GM23338 (cell line): ENCODE data around the gene RNF7. TPM values are rescaled to one million over a fixed set of nuclear protein-coding genes. Genes with fewer than 3 reads are reported as not detected.

Source experiments
- ATAC-seq: fragments of 200-7000 bp; cut with Tn5 transposase; 3 replicates; pipeline ENCODE4 v1.9.1; 2020
- DNase-seq: peaks from one replicate; pipeline ENCODE4 v3.0.0-alpha.2; 2015; ENCODE audit warnings: low spot score
- H2AFZ ChIP-seq: fragments of 200-600 bp; sonication (generic); 2 replicates; pipeline ENCODE4 v1.8.0; 2016; ENCODE audit warnings: antibody characterized with exemption, mild to moderate bottlenecking, moderate library complexity
- H3F3A ChIP-seq: fragments of 200-600 bp; sonication (generic); replicated peaks from 2 replicates; pipeline ENCODE4 v1.8.0; 2017; ENCODE audit warnings: antibody characterized with exemption, mixed run types, low read depth
- H3K27ac ChIP-seq: fragments of 200-600 bp; sonication (generic); 2 replicates; pipeline ENCODE4 v1.6.1; 2016; ENCODE audit warnings: low read depth
- H3K27me3 ChIP-seq: fragments of 200-600 bp; sonication (generic); 2 replicates; pipeline ENCODE4 v1.8.0; 2016; ENCODE audit warnings: mild to moderate bottlenecking, mixed run types, moderate library complexity; ENCODE audit not compliant: insufficient read depth
- H3K36me3 ChIP-seq: fragments of 200-600 bp; sonication (generic); 2 replicates; pipeline ENCODE4 v1.8.0; 2016; ENCODE audit warnings: mild to moderate bottlenecking; ENCODE audit not compliant: insufficient read depth
- H3K4me1 ChIP-seq: fragments of 200-600 bp; sonication (generic); 2 replicates; pipeline ENCODE4 v1.8.0; 2016; ENCODE audit warnings: mild to moderate bottlenecking, moderate library complexity; ENCODE audit not compliant: insufficient read depth
- H3K4me2 ChIP-seq: fragments of 200-600 bp; sonication (generic); 2 replicates; pipeline ENCODE4 v1.7.1; 2017; ENCODE audit warnings: mixed run types
- H3K4me3 ChIP-seq: fragments of 200-600 bp; sonication (generic); 2 replicates; pipeline ENCODE4 v1.6.1; 2016; ENCODE audit warnings: mixed run types
- H3K79me2 ChIP-seq: fragments of 200-600 bp; sonication (generic); replicated peaks from 2 replicates; pipeline ENCODE4 v1.8.0; 2017; ENCODE audit warnings: mild to moderate bottlenecking; ENCODE audit not compliant: insufficient read depth
- H3K9me2 ChIP-seq: fragments of 200-600 bp; sonication (generic); 2 replicates; pipeline ENCODE4 v1.8.0; 2017; ENCODE audit not compliant: insufficient read depth
- H4K20me1 ChIP-seq: fragments of 200-600 bp; sonication (generic); replicated peaks from 2 replicates; pipeline ENCODE4 v1.8.0; 2017; ENCODE audit warnings: mild to moderate bottlenecking; ENCODE audit not compliant: insufficient read depth
- H3K27ac Mint-ChIP-seq: 2 replicates; pipeline ENCODE4 v1.8.0; 2020; ENCODE audit warnings: inconsistent platforms, mild to moderate bottlenecking, moderate library complexity, mixed read lengths
- H3K27me3 Mint-ChIP-seq: 3 replicates; pipeline ENCODE4 v1.8.0; 2022; ENCODE audit warnings: low read depth, mild to moderate bottlenecking, moderate library complexity, mixed read lengths, inconsistent platforms; ENCODE audit not compliant: insufficient read depth, poor library complexity
- H3K36me3 Mint-ChIP-seq: 3 replicates; pipeline ENCODE4 v1.8.0; 2021; ENCODE audit warnings: low read depth, mild to moderate bottlenecking, inconsistent platforms, moderate library complexity, mixed read lengths
- H3K4me1 Mint-ChIP-seq: 3 replicates; pipeline ENCODE4 v1.8.0; 2020; ENCODE audit warnings: mild to moderate bottlenecking, inconsistent platforms, mixed read lengths
- H3K4me3 Mint-ChIP-seq: 3 replicates; pipeline ENCODE4 v1.8.0; 2021; ENCODE audit warnings: moderate library complexity, mild to moderate bottlenecking, inconsistent platforms, mixed read lengths
- H3K9me3 Mint-ChIP-seq: 3 replicates; pipeline ENCODE4 v1.8.0; 2020; ENCODE audit warnings: moderate library complexity, mild to moderate bottlenecking, inconsistent platforms, mixed read lengths
- CREB1 ChIP-seq: fragments of 250-450 bp; sonication (Bioruptor Pico); IDR thresholded peaks from 2 replicates; pipeline ENCODE4 v1.5.0; 2020; ENCODE audit warnings: low read depth, mild to moderate bottlenecking, moderate library complexity
- EZH2 ChIP-seq: fragments of 200-600 bp; sonication (generic); IDR thresholded peaks from one replicate; pipeline ENCODE4 v1.8.0; 2017; ENCODE audit warnings: antibody characterized with exemption, mild to moderate bottlenecking, low read depth; ENCODE audit not compliant: unreplicated experiment
- EZH2phosphoT487 ChIP-seq: fragments of 200-600 bp; sonication (generic); IDR thresholded peaks from one replicate; pipeline ENCODE4 v1.8.1; 2018; ENCODE audit warnings: antibody characterized with exemption; ENCODE audit not compliant: unreplicated experiment
- JUNB ChIP-seq: IDR thresholded peaks from one replicate; pipeline ENCODE4 v1.6.1; 2016; ENCODE audit warnings: antibody characterized with exemption; ENCODE audit not compliant: unreplicated experiment
- NANOG ChIP-seq: IDR thresholded peaks from 2 replicates; pipeline ENCODE4 v1.6.1; 2016; ENCODE audit warnings: antibody characterized with exemption, borderline replicate concordance
- POLR2AphosphoS5 ChIP-seq: IDR thresholded peaks from 2 replicates; pipeline ENCODE4 v1.6.1; 2016; ENCODE audit warnings: antibody characterized with exemption, low read depth
- STAT1 ChIP-seq: IDR thresholded peaks from one replicate; pipeline ENCODE4 v1.6.1; 2016; ENCODE audit warnings: antibody characterized with exemption; ENCODE audit not compliant: unreplicated experiment
- ZNF331 ChIP-seq: fragments of 250-450 bp; sonication (Bioruptor Pico); IDR thresholded peaks from 2 replicates; pipeline ENCODE4 v1.5.0; 2020; ENCODE audit warnings: low read depth, mild to moderate bottlenecking, moderate library complexity
- long read RNA-seq: library from polyadenylated mRNA; unstranded; transcript quantifications from one replicate; pipeline ENCODE4 v2.0.0, GENCODE V29; 2020; ENCODE audit not compliant: unreplicated experiment
- polyA plus RNA-seq: library from polyadenylated mRNA; unstranded; fragments of >200 nt; fragmentation: Nextera tagmentation; extraction: Ambion mirVana; gene quantifications from 2 replicates; pipeline ENCODE4 v1.2.1, GENCODE V29; 2016
- total RNA-seq: library from RNA; depleted of rRNA; stranded (reverse); fragments of >200 nt; shearing (Covaris generic); gene quantifications from 2 replicates; pipeline ENCODE4 v1.2.3, GENCODE V29; 2014; rRNA removed
- TF ChIP-seq, protein P1 (sequence below): IDR thresholded peaks from one replicate; pipeline ENCODE4 v1.6.1; 2018; ENCODE audit warnings: antibody characterized with exemption; ENCODE audit not compliant: unreplicated experiment
- TF ChIP-seq, protein P2 (sequence below): IDR thresholded peaks from 2 replicates; pipeline ENCODE4 v1.6.1; 2016; ENCODE audit warnings: antibody characterized with exemption
- TF ChIP-seq, protein P3 (sequence below): fragments of 250-450 bp; sonication (Bioruptor Pico); IDR thresholded peaks from 2 replicates; pipeline ENCODE4 v1.5.0; 2020; ENCODE audit warnings: mild to moderate bottlenecking, moderate library complexity
- TF ChIP-seq, protein P4 (sequence below), 2 experiments: fragments of 200-600 bp in 1 of 2; sonication (generic) in 1 of 2; conservative IDR thresholded peaks; 2 replicates each; pipeline versions ENCODE4 v1.5.1 to v1.6.1; 2016 to 2017; ENCODE audit warnings: antibody characterized with exemption in 2 of 2, low read depth in 2 of 2, mild to moderate bottlenecking in 2 of 2, moderate library complexity in 1 of 2

RNF7 gene
- 156 and 173 TPM in 2 replicates for total RNA-seq
- 254 and 256 TPM in 2 replicates for polyA plus RNA-seq
- long read RNA-seq, transcript RNF7-202 (3 exons, 805 nt) = minor isoform, 13 of 172 reads
- long read RNA-seq, transcript RNF7-201 (3 exons, 2,763 nt) = major isoform, 146 of 172 reads
- long read RNA-seq, transcript RNF7-203 (4 exons, 1,036 nt) = minor isoform, 6 of 172 reads
- long read RNA-seq, partial matches to known transcripts = 0 of 172 reads
- long read RNA-seq, other reads (novel, unspliced or antisense) = 3 of 172 reads

DNA sequence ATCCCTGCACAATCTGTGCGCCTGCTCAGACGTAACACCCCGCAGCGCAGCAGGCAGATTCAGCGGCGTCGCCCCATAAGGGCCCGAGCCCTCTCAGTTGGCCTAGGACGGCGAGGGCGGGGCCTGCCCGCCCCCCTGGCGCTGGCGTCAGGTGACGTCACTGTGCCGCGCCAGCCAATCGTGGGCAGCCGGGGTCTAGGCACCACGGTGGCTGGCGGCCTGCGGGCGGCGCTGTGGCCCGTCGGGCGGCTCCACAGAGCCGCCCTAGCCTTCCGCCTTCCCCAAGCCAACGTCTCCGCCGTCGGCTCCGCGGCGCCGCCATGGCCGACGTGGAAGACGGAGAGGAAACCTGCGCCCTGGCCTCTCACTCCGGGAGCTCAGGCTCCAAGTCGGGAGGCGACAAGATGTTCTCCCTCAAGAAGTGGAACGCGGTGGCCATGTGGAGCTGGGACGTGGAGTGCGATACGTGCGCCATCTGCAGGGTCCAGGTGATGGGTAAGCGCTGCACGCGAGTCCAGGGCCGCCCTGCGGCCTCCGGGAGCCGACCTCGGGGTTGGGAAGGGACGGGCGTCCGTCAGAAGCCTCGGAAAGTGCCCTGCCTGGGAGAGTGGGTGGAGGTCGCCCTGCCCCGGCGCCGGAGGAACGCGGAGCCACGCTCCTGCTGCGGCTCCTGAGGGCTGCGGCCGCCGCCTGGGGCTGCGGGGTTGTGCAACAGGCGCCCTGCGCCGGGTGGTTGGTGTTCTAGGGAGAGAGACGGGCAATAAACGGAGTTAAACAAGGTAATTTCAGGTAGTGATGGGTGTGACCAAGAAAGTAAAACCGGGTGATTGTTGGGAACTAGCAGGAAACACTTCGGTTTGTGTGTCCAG is at the start of gene RNF7:
Gene RNF7 (plus strand): TSS at position 277 of the 869 bp plus-strand sequence. CDS start 44 bp downstream, at position 321.
- Histone ChIP-seq H4K20me1 (peaks cover 9% of the 10 kb centered on the region), H3K27me3 (no peaks in the 10 kb centered on the region), H3K4me2 (peak within 1 kb of the TSS; percentile 78), H3K9me2 (no peaks in the 10 kb centered on the region), H3K27ac (peak within 1 kb of the TSS; percentile 90), H3K79me2 (peaks cover 49% of the 10 kb centered on the region), H3F3A (no peaks in the 10 kb centered on the region), H2AFZ (peak within 1 kb of the TSS; percentile 96), H3K4me3 (peak within 1 kb of the TSS; percentile 92), H3K4me1 (peaks cover 10% of the 10 kb centered on the region), H3K36me3 (no peaks in the 10 kb centered on the region)
- ATAC-seq (peak; percentile 97), DNase-seq (peak; percentile 96)
- Mint-ChIP-seq H3K9me3 (no peaks in the 10 kb centered on the region), H3K4me3 (peak within 1 kb of the TSS; percentile 94), H3K27me3 (peaks cover 13% of the 10 kb centered on the region), H3K36me3 (peaks cover 12% of the 10 kb centered on the region), H3K4me1 (peaks cover 12% of the 10 kb centered on the region), H3K27ac (peak within 1 kb of the TSS; percentile 97)
- peak; percentile 83 for TF ChIP-seq POLR2AphosphoS5
- no peak for TF ChIP-seq EZH2
- TF ChIP-seq ZNF331 (CRISPR knock-in tag) = no peak
- TF ChIP-seq STAT1 = no peak
- TF ChIP-seq CREB1 (CRISPR knock-in tag) = peak; percentile 99
- no peak for TF ChIP-seq NANOG
- TF ChIP-seq, protein P1, sequence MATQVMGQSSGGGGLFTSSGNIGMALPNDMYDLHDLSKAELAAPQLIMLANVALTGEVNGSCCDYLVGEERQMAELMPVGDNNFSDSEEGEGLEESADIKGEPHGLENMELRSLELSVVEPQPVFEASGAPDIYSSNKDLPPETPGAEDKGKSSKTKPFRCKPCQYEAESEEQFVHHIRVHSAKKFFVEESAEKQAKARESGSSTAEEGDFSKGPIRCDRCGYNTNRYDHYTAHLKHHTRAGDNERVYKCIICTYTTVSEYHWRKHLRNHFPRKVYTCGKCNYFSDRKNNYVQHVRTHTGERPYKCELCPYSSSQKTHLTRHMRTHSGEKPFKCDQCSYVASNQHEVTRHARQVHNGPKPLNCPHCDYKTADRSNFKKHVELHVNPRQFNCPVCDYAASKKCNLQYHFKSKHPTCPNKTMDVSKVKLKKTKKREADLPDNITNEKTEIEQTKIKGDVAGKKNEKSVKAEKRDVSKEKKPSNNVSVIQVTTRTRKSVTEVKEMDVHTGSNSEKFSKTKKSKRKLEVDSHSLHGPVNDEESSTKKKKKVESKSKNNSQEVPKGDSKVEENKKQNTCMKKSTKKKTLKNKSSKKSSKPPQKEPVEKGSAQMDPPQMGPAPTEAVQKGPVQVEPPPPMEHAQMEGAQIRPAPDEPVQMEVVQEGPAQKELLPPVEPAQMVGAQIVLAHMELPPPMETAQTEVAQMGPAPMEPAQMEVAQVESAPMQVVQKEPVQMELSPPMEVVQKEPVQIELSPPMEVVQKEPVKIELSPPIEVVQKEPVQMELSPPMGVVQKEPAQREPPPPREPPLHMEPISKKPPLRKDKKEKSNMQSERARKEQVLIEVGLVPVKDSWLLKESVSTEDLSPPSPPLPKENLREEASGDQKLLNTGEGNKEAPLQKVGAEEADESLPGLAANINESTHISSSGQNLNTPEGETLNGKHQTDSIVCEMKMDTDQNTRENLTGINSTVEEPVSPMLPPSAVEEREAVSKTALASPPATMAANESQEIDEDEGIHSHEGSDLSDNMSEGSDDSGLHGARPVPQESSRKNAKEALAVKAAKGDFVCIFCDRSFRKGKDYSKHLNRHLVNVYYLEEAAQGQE = no peak
- TF ChIP-seq EZH2phosphoT487 = no peak
- TF ChIP-seq, protein P2, sequence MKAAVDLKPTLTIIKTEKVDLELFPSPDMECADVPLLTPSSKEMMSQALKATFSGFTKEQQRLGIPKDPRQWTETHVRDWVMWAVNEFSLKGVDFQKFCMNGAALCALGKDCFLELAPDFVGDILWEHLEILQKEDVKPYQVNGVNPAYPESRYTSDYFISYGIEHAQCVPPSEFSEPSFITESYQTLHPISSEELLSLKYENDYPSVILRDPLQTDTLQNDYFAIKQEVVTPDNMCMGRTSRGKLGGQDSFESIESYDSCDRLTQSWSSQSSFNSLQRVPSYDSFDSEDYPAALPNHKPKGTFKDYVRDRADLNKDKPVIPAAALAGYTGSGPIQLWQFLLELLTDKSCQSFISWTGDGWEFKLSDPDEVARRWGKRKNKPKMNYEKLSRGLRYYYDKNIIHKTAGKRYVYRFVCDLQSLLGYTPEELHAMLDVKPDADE = no peak
- TF ChIP-seq, protein P3, sequence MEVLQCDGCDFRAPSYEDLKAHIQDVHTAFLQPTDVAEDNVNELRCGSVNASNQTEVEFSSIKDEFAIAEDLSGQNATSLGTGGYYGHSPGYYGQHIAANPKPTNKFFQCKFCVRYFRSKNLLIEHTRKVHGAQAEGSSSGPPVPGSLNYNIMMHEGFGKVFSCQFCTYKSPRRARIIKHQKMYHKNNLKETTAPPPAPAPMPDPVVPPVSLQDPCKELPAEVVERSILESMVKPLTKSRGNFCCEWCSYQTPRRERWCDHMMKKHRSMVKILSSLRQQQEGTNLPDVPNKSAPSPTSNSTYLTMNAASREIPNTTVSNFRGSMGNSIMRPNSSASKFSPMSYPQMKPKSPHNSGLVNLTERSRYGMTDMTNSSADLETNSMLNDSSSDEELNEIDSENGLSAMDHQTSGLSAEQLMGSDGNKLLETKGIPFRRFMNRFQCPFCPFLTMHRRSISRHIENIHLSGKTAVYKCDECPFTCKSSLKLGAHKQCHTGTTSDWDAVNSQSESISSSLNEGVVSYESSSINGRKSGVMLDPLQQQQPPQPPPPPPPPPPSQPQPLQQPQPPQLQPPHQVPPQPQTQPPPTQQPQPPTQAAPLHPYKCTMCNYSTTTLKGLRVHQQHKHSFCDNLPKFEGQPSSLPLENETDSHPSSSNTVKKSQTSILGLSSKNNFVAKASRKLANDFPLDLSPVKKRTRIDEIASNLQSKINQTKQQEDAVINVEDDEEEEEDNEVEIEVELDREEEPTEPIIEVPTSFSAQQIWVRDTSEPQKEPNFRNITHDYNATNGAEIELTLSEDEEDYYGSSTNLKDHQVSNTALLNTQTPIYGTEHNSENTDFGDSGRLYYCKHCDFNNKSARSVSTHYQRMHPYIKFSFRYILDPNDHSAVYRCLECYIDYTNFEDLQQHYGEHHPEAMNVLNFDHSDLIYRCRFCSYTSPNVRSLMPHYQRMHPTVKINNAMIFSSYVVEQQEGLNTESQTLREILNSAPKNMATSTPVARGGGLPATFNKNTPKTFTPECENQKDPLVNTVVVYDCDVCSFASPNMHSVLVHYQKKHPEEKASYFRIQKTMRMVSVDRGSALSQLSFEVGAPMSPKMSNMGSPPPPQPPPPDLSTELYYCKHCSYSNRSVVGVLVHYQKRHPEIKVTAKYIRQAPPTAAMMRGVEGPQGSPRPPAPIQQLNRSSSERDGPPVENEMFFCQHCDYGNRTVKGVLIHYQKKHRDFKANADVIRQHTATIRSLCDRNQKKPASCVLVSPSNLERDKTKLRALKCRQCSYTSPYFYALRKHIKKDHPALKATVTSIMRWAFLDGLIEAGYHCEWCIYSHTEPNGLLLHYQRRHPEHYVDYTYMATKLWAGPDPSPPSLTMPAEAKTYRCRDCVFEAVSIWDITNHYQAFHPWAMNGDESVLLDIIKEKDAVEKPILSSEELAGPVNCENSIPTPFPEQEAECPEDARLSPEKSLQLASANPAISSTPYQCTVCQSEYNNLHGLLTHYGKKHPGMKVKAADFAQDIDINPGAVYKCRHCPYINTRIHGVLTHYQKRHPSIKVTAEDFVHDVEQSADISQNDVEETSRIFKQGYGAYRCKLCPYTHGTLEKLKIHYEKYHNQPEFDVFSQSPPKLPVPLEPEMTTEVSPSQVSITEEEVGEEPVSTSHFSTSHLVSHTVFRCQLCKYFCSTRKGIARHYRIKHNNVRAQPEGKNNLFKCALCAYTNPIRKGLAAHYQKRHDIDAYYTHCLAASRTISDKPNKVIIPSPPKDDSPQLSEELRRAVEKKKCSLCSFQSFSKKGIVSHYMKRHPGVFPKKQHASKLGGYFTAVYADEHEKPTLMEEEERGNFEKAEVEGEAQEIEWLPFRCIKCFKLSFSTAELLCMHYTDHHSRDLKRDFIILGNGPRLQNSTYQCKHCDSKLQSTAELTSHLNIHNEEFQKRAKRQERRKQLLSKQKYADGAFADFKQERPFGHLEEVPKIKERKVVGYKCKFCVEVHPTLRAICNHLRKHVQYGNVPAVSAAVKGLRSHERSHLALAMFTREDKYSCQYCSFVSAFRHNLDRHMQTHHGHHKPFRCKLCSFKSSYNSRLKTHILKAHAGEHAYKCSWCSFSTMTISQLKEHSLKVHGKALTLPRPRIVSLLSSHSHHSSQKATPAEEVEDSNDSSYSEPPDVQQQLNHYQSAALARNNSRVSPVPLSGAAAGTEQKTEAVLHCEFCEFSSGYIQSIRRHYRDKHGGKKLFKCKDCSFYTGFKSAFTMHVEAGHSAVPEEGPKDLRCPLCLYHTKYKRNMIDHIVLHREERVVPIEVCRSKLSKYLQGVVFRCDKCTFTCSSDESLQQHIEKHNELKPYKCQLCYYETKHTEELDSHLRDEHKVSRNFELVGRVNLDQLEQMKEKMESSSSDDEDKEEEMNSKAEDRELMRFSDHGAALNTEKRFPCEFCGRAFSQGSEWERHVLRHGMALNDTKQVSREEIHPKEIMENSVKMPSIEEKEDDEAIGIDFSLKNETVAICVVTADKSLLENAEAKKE (CRISPR knock-in tag) = no peak
- TF ChIP-seq, protein P4, sequence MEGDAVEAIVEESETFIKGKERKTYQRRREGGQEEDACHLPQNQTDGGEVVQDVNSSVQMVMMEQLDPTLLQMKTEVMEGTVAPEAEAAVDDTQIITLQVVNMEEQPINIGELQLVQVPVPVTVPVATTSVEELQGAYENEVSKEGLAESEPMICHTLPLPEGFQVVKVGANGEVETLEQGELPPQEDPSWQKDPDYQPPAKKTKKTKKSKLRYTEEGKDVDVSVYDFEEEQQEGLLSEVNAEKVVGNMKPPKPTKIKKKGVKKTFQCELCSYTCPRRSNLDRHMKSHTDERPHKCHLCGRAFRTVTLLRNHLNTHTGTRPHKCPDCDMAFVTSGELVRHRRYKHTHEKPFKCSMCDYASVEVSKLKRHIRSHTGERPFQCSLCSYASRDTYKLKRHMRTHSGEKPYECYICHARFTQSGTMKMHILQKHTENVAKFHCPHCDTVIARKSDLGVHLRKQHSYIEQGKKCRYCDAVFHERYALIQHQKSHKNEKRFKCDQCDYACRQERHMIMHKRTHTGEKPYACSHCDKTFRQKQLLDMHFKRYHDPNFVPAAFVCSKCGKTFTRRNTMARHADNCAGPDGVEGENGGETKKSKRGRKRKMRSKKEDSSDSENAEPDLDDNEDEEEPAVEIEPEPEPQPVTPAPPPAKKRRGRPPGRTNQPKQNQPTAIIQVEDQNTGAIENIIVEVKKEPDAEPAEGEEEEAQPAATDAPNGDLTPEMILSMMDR (conservative IDR thresholded peaks at IDR 0.05; ENCODE audit: low read depth in 2 of 2) = peak; percentile 50 to 77
- TF ChIP-seq JUNB = no peak
